IMR-90 (cell line): Measurements from ENCODE around the gene GSG1L. TPM values are rescaled to one million over a fixed set of nuclear protein-coding genes. Genes with fewer than 3 reads are reported as not detected.

ENCODE experiments used
- ATAC-seq: fragments of 200-7000 bp; cut with Tn5 transposase; 2 replicates; pipeline ENCODE4 v1.9.1; 2020; ENCODE audit warnings: low read depth, mild to moderate bottlenecking, moderate library complexity
- BruUV-seq: library from RNA; stranded (reverse); fragments of 400-500 nt; replicated peaks from 2 replicates; lab custom pipeline; 2021; lab: Mats Ljungman, UMichigan
- CTCF ChIA-PET: fragments of 300-600 bp; formaldehyde crosslinking; extraction: SDS; loops from one replicate; lab custom pipeline; 2021; ENCODE audit warnings: antibody characterized with exemption; lab: Yijun Ruan, JAX
- POLR2A ChIA-PET: fragments of 300-600 bp; sonication (Branson Sonifier 250); formaldehyde crosslinking; loops from one replicate; lab custom pipeline; 2022; ENCODE audit warnings: antibody characterized with exemption; ENCODE audit not compliant: unreplicated experiment; lab: Charles Lee
- DNase-seq: peaks from one replicate; pipeline ENCODE4 v3.0.0; 2013
- H2AFZ ChIP-seq: replicated peaks from 2 replicates; pipeline ENCODE3; 2013; ENCODE audit warnings: low read length, mild to moderate bottlenecking; ENCODE audit not compliant: poor library complexity
- H2AK5ac ChIP-seq: 2 replicates; pipeline ENCODE4 v1.6.1; 2013; ENCODE audit warnings: low read depth, low read length, inconsistent platforms
- H2AK9ac ChIP-seq: replicated peaks from 2 replicates; pipeline ENCODE3; 2013; ENCODE audit warnings: mild to moderate bottlenecking, low read depth, low read length, moderate library complexity; ENCODE audit not compliant: poor library complexity
- H2BK120ac ChIP-seq: 2 replicates; pipeline ENCODE4 v1.6.1; 2013; ENCODE audit warnings: low read depth, low read length, inconsistent platforms
- H2BK15ac ChIP-seq: 3 replicates; pipeline ENCODE4 v1.6.1; 2013; ENCODE audit warnings: low read depth, low read length, inconsistent platforms
- H2BK20ac ChIP-seq: 2 replicates; pipeline ENCODE4 v1.6.1; 2013; ENCODE audit warnings: low read depth, mild to moderate bottlenecking, inconsistent platforms, low read length, moderate library complexity
- H2BK5ac ChIP-seq: 2 replicates; pipeline ENCODE4 v1.6.1; 2013; ENCODE audit warnings: mild to moderate bottlenecking, low read depth, low read length, inconsistent platforms; ENCODE audit not compliant: poor library complexity, severe bottlenecking
- H3K14ac ChIP-seq: replicated peaks from 2 replicates; pipeline ENCODE4 v1.6.1; 2013; ENCODE audit warnings: low read depth, low read length, inconsistent platforms
- H3K18ac ChIP-seq: 2 replicates; pipeline ENCODE4 v1.6.1; 2013; ENCODE audit warnings: low read depth, low read length, control low read depth
- H3K23ac ChIP-seq: 2 replicates; pipeline ENCODE4 v1.6.1; 2013; ENCODE audit warnings: low read depth, low read length, inconsistent platforms
- H3K27ac ChIP-seq: 2 replicates; pipeline ENCODE4 v1.5.1; 2013; ENCODE audit warnings: mild to moderate bottlenecking, control low read depth, low read length; ENCODE audit not compliant: insufficient read depth
- H3K27me3 ChIP-seq: 2 replicates; pipeline ENCODE4 v1.6.1; 2013; ENCODE audit warnings: low read length; ENCODE audit not compliant: control insufficient read depth, insufficient read depth
- H3K36me3 ChIP-seq: 2 replicates; pipeline ENCODE4 v1.6.1; 2013; ENCODE audit warnings: low read length, mixed read lengths; ENCODE audit not compliant: control insufficient read depth, insufficient read depth
- H3K4ac ChIP-seq: 2 replicates; pipeline ENCODE4 v1.6.1; 2013; ENCODE audit warnings: low read depth, low read length, inconsistent platforms
- H3K4me1 ChIP-seq: 2 replicates; pipeline ENCODE4 v1.6.1; 2013; ENCODE audit warnings: low read length, mixed read lengths; ENCODE audit not compliant: control insufficient read depth, insufficient read depth
- H3K4me2 ChIP-seq: 2 replicates; pipeline ENCODE4 v1.6.1; 2013; ENCODE audit warnings: low read depth, mild to moderate bottlenecking, control low read depth, low read length, moderate library complexity
- H3K4me3 ChIP-seq: 2 replicates; pipeline ENCODE4 v1.5.1; 2013; ENCODE audit warnings: low read depth, mild to moderate bottlenecking, control low read depth, low read length, moderate library complexity; ENCODE audit not compliant: insufficient read depth
- H3K56ac ChIP-seq: 2 replicates; pipeline ENCODE4 v1.6.1; 2013; ENCODE audit warnings: low read length, inconsistent platforms; ENCODE audit not compliant: insufficient read depth; ENCODE audit errors: extremely low read depth
- H3K79me1 ChIP-seq, 2 experiments: 2 replicates each; pipeline ENCODE4 v1.6.1; 2013; ENCODE audit warnings: low read length in 2 of 2, inconsistent platforms in 1 of 2, low read depth in 1 of 2
- H3K9ac ChIP-seq: 2 replicates; pipeline ENCODE4 v1.6.1; 2013; ENCODE audit warnings: low read depth, low read length, control low read depth
- H3K9me1 ChIP-seq: 2 replicates; pipeline ENCODE4 v1.6.1; 2013; ENCODE audit warnings: low read length, inconsistent platforms; ENCODE audit not compliant: insufficient read depth
- H3K9me3 ChIP-seq: 2 replicates; pipeline ENCODE4 v1.6.1; 2013; ENCODE audit warnings: low read length; ENCODE audit not compliant: control insufficient read depth, insufficient read depth
- H4K20me1 ChIP-seq: 2 replicates; pipeline ENCODE4 v1.6.1; 2013; ENCODE audit warnings: low read length, inconsistent platforms; ENCODE audit not compliant: insufficient read depth
- H4K5ac ChIP-seq: 2 replicates; pipeline ENCODE4 v1.6.1; 2013; ENCODE audit warnings: mild to moderate bottlenecking, low read depth, low read length, control low read depth
- H4K8ac ChIP-seq, 2 experiments: 2 replicates each; pipeline ENCODE4 v1.6.1; 2013; ENCODE audit warnings: low read depth in 2 of 2, low read length in 2 of 2, control low read depth in 1 of 2, inconsistent platforms in 1 of 2
- H4K91ac ChIP-seq: 2 replicates; pipeline ENCODE4 v1.6.1; 2013; ENCODE audit warnings: low read depth, low read length, inconsistent platforms; ENCODE audit not compliant: insufficient read depth
- BHLHE40 ChIP-seq: fragments of 150-350 bp; IDR thresholded peaks from 2 replicates; pipeline ENCODE4 v1.6.1; 2016; ENCODE audit warnings: mild to moderate bottlenecking, low read depth, low read length
- CEBPB ChIP-seq: IDR thresholded peaks from 2 replicates; pipeline ENCODE4 v1.6.1; 2012; ENCODE audit warnings: low read depth, low read length, improper control_type of control experiment
- CHD1 ChIP-seq: IDR thresholded peaks from 2 replicates; pipeline ENCODE4 v1.6.1; 2012; ENCODE audit warnings: low read depth, low read length, improper control_type of control experiment
- CTCF ChIP-seq: conservative IDR thresholded peaks from 2 replicates; pipeline ENCODE4 v1.5.1; 2012; ENCODE audit warnings: mild to moderate bottlenecking, low read depth, low read length, improper control_type of control experiment
- ELK1 ChIP-seq: fragments of 150-350 bp; IDR thresholded peaks from 2 replicates; pipeline ENCODE4 v1.6.1; 2016; ENCODE audit warnings: low read depth, mild to moderate bottlenecking, low read length, moderate library complexity, borderline replicate concordance
- FOS ChIP-seq: fragments of 150-350 bp; IDR thresholded peaks from 2 replicates; pipeline ENCODE4 v1.6.1; 2016; ENCODE audit warnings: low read depth, low read length
- MAFK ChIP-seq: IDR thresholded peaks from 2 replicates; pipeline ENCODE4 v1.6.1; 2012; ENCODE audit warnings: low read depth, low read length, improper control_type of control experiment
- MAZ ChIP-seq: IDR thresholded peaks from 2 replicates; pipeline ENCODE4 v1.6.1; 2012; ENCODE audit warnings: low read depth, mild to moderate bottlenecking, low read length, improper control_type of control experiment, moderate library complexity, borderline replicate concordance
- MXI1 ChIP-seq: IDR thresholded peaks from 2 replicates; pipeline ENCODE4 v1.6.1; 2012; ENCODE audit warnings: low read depth, mild to moderate bottlenecking, low read length, moderate library complexity, borderline replicate concordance
- NFE2L2 ChIP-seq: fragments of 150-350 bp; IDR thresholded peaks from 2 replicates; pipeline ENCODE4 v1.6.1; 2016; ENCODE audit warnings: low read depth, mild to moderate bottlenecking, low read length
- POLR2A ChIP-seq: IDR thresholded peaks from 2 replicates; pipeline ENCODE4 v1.6.1; 2012; ENCODE audit warnings: mild to moderate bottlenecking, low read depth, low read length
- RAD21 ChIP-seq: IDR thresholded peaks from 2 replicates; pipeline ENCODE4 v1.6.1; 2012; ENCODE audit warnings: low read length, improper control_type of control experiment
- RFX5 ChIP-seq: IDR thresholded peaks from 2 replicates; pipeline ENCODE4 v1.8.0; 2012; ENCODE audit warnings: low read depth, mild to moderate bottlenecking, low read length, moderate library complexity
- SMC3 ChIP-seq: fragments of 150-350 bp; IDR thresholded peaks from 2 replicates; pipeline ENCODE4 v1.6.1; 2016; ENCODE audit warnings: low read depth, mild to moderate bottlenecking, antibody characterized with exemption, low read length, moderate library complexity
- USF2 ChIP-seq: fragments of 150-350 bp; IDR thresholded peaks from 2 replicates; pipeline ENCODE4 v1.6.1; 2017; ENCODE audit warnings: mild to moderate bottlenecking, antibody characterized with exemption, low read length, low read depth
- WGBS, 2 experiments: methylation state at CpG; one replicate each; pipeline versions ENCODE4 v1.1.5 to v1.1.7; 2013; ENCODE audit warnings: missing lambda C conversion rate in 2 of 2; ENCODE audit not compliant: insufficient read length in 1 of 2; ENCODE audit errors: extremely low coverage in 2 of 2; 5-methylcytosine and 5-hydroxymethylcytosine counted together
- dilution Hi-C: fragments of 300-500 bp; cut with HindIII; formaldehyde crosslinking; loops from one replicate; pipeline ENCODE4 v1.14.3; 2018; ENCODE audit warnings: low sequenced_read_pairs; ENCODE audit not compliant: unreplicated experiment
- in situ Hi-C: fragments of 300-500 bp; cut with MboI; formaldehyde crosslinking; loops from 3 replicates; pipeline ENCODE4 v1.14.3; 2019; ENCODE audit warnings: low sequenced_read_pairs, inconsistent platforms, mixed read lengths
- intact Hi-C: fragments of 100-400 bp; cut with micrococcal nuclease; formaldehyde crosslinking; loops from 2 replicates; pipeline ENCODE4 v1.10.0; 2022
- polyA plus RNA-seq, 3 experiments: library from polyadenylated mRNA; depleted of rRNA; stranded (reverse); fragments of >200 nt; gene quantifications; 2 replicates each; pipeline ENCODE4 v1.2.3, GENCODE V29; 2012; ENCODE audit warnings: low replicate concordance in 1 of 3
- total RNA-seq: library from RNA; depleted of rRNA; stranded (reverse); fragments of >200 nt; gene quantifications from 2 replicates; pipeline ENCODE4 v1.2.3, GENCODE V29; 2012

The GSG1L gene
- total and polyA plus RNA-seq, 2 of the 4 experiments (the other 2 are of a cell fraction) = not detected

- peak; percentile 74 for DNase-seq
- peaks cover 38% of the 10 kb centered on the region for H3K27me3 ChIP-seq
- no peak overlapping the region for H3K27ac ChIP-seq
- H3K79me1 ChIP-seq = no peaks in the 10 kb centered on the region
- no peak overlapping the region for H2AK5ac ChIP-seq
- ChIA-PET POLR2A (no interaction called here), CTCF (interaction anchor here (1.0 to 1.8 kb wide), 2 partner anchors 288 to 428 kb away, joined by 4 to 5 read pairs; no protein-coding TSS in a partner anchor)
- no peak overlapping the region for H3K56ac ChIP-seq
- no peak overlapping the region for H3K4ac ChIP-seq
- H3K18ac ChIP-seq = no peak overlapping the region
- H2AFZ ChIP-seq = no peak overlapping the region
- WGBS, 2 experiments = 85% methylated on average over 5 of the region's 14 CpGs; no CpG with 5 or more reads in 1 of the 2 experiments
- no peak overlapping the region for H3K4me3 ChIP-seq
- no peaks in the 10 kb centered on the region for H3K9me3 ChIP-seq
- no TSS peak for BruUV-seq
- no peaks in the 10 kb centered on the region for H3K36me3 ChIP-seq
- H4K91ac ChIP-seq = no peak overlapping the region
- H4K20me1 ChIP-seq = no peaks in the 10 kb centered on the region
- H2AK9ac ChIP-seq = no peak overlapping the region
- dilution Hi-C loops (no loop called here), intact Hi-C loops (no loop called here), in situ Hi-C loops (loop anchor here (10.0 kb wide), 1 partner anchor 283 kb away; no protein-coding TSS in a partner anchor)
- H3K9me1 ChIP-seq = 0 out of 2 replicates have a peak, but pooled peaks cover 4% of the 10 kb centered on the region
- H3K23ac ChIP-seq = no peak overlapping the region
- no peak overlapping the region for H3K9ac ChIP-seq
- H2BK15ac ChIP-seq = no peak overlapping the region
- no peak overlapping the region for H2BK5ac ChIP-seq
- H3K14ac ChIP-seq = no peak overlapping the region
- peak; percentile 56 for ATAC-seq
- H3K4me2 ChIP-seq = no peak overlapping the region
- no peaks in the 10 kb centered on the region for H3K4me1 ChIP-seq
- H4K5ac ChIP-seq = no peak overlapping the region
- no peak overlapping the region for H4K8ac ChIP-seq
- H2BK20ac ChIP-seq = no peak overlapping the region
- no peak overlapping the region for H2BK120ac ChIP-seq
- TF ChIP-seq CTCF (no peak), MAFK (no peak), USF2 (no peak), MXI1 (no peak), BHLHE40 (peak; percentile 90), ELK1 (no peak), RAD21 (no peak), POLR2A (no peak), NFE2L2 (no peak), CEBPB (no peak), MAZ (no peak), CHD1 (no peak), RFX5 (no peak), FOS (no peak), SMC3 (no peak)
These were observed 4.3 kb upstream of the GSG1L start for GRCh38 chr16:28067604-28068379.
